ENCODE results near the gene MCM3. TPM values are rescaled to one million over a fixed set of nuclear protein-coding genes. Genes with fewer than 3 reads are reported as not detected.

Gene MCM3
- polyA plus RNA-seq, 1 of the 3 experiments (the other 2 are of a cell fraction), result 62.4 TPM

GRCh38 chr6:52216932-52217575 is 67.5 kb downstream of the MCM3 start:
- Histone ChIP-seq H3K36me3 (replicated peaks in 1 of 2; ENCODE audit: control insufficient read depth in 1 of 2, insufficient read depth in 2 of 2, low read length in 1 of 2) (no peaks in the 10 kb centered on the region), H3K27me3 (ENCODE audit: insufficient read depth) (no peaks in the 10 kb centered on the region; the same call in 1 of the 2 replicates), H3K4me1 (ENCODE audit: control insufficient read depth in 1 of 2, insufficient read depth in 2 of 2, low read depth in 1 of 2, low read length in 1 of 2) (no peaks in the 10 kb centered on the region), H3K4me2 (no peak overlapping the region), H2AFZ (ENCODE audit: low read depth) (no peak overlapping the region), H3K9ac (no peak overlapping the region), H4K20me1 (ENCODE audit: insufficient read depth) (no peaks in the 10 kb centered on the region), H3K4me3 (ENCODE audit: low read depth in 2 of 2, low read length in 1 of 2) (no peak overlapping the region), H3K9me2 (no peaks in the 10 kb centered on the region), H3K27ac (ENCODE audit: low read depth in 2 of 2, low read length in 1 of 2) (no peak overlapping the region), H3K9me3 (no peaks in the 10 kb centered on the region), H3K79me2 (ENCODE audit: insufficient read depth) (no peaks in the 10 kb centered on the region), H3F3A (replicated peaks; ENCODE audit: insufficient read depth) (no peaks in the 10 kb centered on the region)
- CTCF ChIA-PET, result no interaction called here
- TF ChIP-seq TAF1 (IDR thresholded peaks at IDR 0.05; ENCODE audit: borderline replicate concordance, low read depth, low read length), result no peak
- TF ChIP-seq EP300 (IDR thresholded peaks at IDR 0.05; ENCODE audit: borderline replicate concordance in 1 of 2, low read depth in 1 of 2, low read length in 1 of 2), result no peak
- TF ChIP-seq FOXM1 (IDR thresholded peaks at IDR 0.05; ENCODE audit: low read depth), result no peak
- no peak for TF ChIP-seq JUND (IDR thresholded peaks at IDR 0.05)
- TF ChIP-seq POLR2AphosphoS5 (IDR thresholded peaks at IDR 0.05; ENCODE audit: low read depth, low read length), result no peak
- no peak for TF ChIP-seq GABPA (IDR thresholded peaks at IDR 0.05; ENCODE audit: low read depth)
- TF ChIP-seq GATA2 (CRISPR knock-in tag; IDR thresholded peaks at IDR 0.05), result no peak
- WGBS (ENCODE audit: low lambda C conversion rate), result 50% methylated on average over 5 of the region's 5 CpGs
- POLR2A ChIA-PET, result no interaction called here
- DNase-seq, result no peak

- no peaks in the 10 kb centered on the region for H3K9me2 ChIP-seq
- no peak overlapping the region for H3K4me3 ChIP-seq (ENCODE audit: low read depth in 2 of 2, low read length in 1 of 2)
- no peaks in the 10 kb centered on the region for H3F3A ChIP-seq (replicated peaks; ENCODE audit: insufficient read depth)
- H3K4me1 ChIP-seq (ENCODE audit: control insufficient read depth in 1 of 2, insufficient read depth in 2 of 2, low read depth in 1 of 2, low read length in 1 of 2), result no peaks in the 10 kb centered on the region
- H3K27me3 ChIP-seq (ENCODE audit: insufficient read depth), result no peaks in the 10 kb centered on the region
- H4K20me1 ChIP-seq (ENCODE audit: insufficient read depth), result no peaks in the 10 kb centered on the region
- H2AFZ ChIP-seq (ENCODE audit: low read depth), result no peak overlapping the region
- no peak overlapping the region for H3K4me2 ChIP-seq
- H3K9ac ChIP-seq, result no peak overlapping the region
- TF ChIP-seq EP300 (IDR thresholded peaks at IDR 0.05; ENCODE audit: borderline replicate concordance in 1 of 2, low read depth in 1 of 2, low read length in 1 of 2), result no peak
- TF ChIP-seq SIN3A (IDR thresholded peaks at IDR 0.05; ENCODE audit: borderline replicate concordance, low read depth, low read length), result no peak
- no peak for TF ChIP-seq REST (IDR thresholded peaks at IDR 0.05; ENCODE audit: low read depth, low read length)
- TF ChIP-seq MAX (IDR thresholded peaks at IDR 0.05; ENCODE audit: low read depth), result no peak
- no peak for TF ChIP-seq MEF2A (IDR thresholded peaks at IDR 0.05; ENCODE audit: borderline replicate concordance, low read depth)
- no peak for TF ChIP-seq POLR2AphosphoS5 (IDR thresholded peaks at IDR 0.05; ENCODE audit: low read depth, low read length)
- no peak for TF ChIP-seq GABPA (IDR thresholded peaks at IDR 0.05; ENCODE audit: low read depth)
- no peak for TF ChIP-seq SMC3 (IDR thresholded peaks at IDR 0.05; ENCODE audit: low read depth, low read length)
- TF ChIP-seq YY1 (IDR thresholded peaks at IDR 0.05; ENCODE audit: low read depth), result no peak
- TF ChIP-seq RXRA (IDR thresholded peaks at IDR 0.05; ENCODE audit: borderline replicate concordance, low read depth), result no peak
- TF ChIP-seq MXI1 (IDR thresholded peaks at IDR 0.05; ENCODE audit: low read depth, low read length), result no peak
- TF ChIP-seq RAD21 (IDR thresholded peaks at IDR 0.05; ENCODE audit: low read length), result no peak
- TF ChIP-seq ELF1 (IDR thresholded peaks at IDR 0.05), result no peak
- TF ChIP-seq FOSL2 (IDR thresholded peaks at IDR 0.05; ENCODE audit: borderline replicate concordance, low read depth), result no peak
- no peak for TF ChIP-seq PBX3 (IDR thresholded peaks at IDR 0.05)
- no peak for TF ChIP-seq CHD2 (IDR thresholded peaks at IDR 0.05; ENCODE audit: low read length, partially characterized antibody)
- no peak for TF ChIP-seq TCF12 (IDR thresholded peaks at IDR 0.05)
- TF ChIP-seq FOXM1 (IDR thresholded peaks at IDR 0.05; ENCODE audit: low read depth), result no peak
- no peak for DNase-seq
- H3K9me3 ChIP-seq, result no peaks in the 10 kb centered on the region
- no peaks in the 10 kb centered on the region for H3K36me3 ChIP-seq (replicated peaks in 1 of 2; ENCODE audit: control insufficient read depth in 1 of 2, insufficient read depth in 2 of 2, low read length in 1 of 2)
- POLR2A ChIA-PET, result no interaction called here
- H3K27ac ChIP-seq (ENCODE audit: low read depth in 2 of 2, low read length in 1 of 2), result no peak overlapping the region
- CTCF ChIA-PET, result no interaction called here
- H3K79me2 ChIP-seq (ENCODE audit: insufficient read depth), result no peaks in the 10 kb centered on the region
These were observed 68.8 kb downstream of the MCM3 start for GRCh38 chr6:52215787-52216186.

All from SK-N-SH (cell line).